Measurements from ENCODE around the gene PSTPIP1. TPM values are rescaled to one million over a fixed set of nuclear protein-coding genes. Genes with fewer than 3 reads are reported as not detected.

PSTPIP1 gene
- total and polyA plus RNA-seq, 2 of the 4 experiments (the other 2 are of a cell fraction), result 0.36 to 1.1 TPM

GRCh38 chr15:76999996-77000395 is 5.1 kb downstream of the PSTPIP1 start:
- CTCF ChIA-PET, result no interaction called here

More at GRCh38 chr15:76999996-77000395, 5.1 kb downstream of the PSTPIP1 start:
- H3K18ac ChIP-seq (ENCODE audit: low read depth, low read length), result no peak overlapping the region
- BruUV-seq (replicated peaks), result no TSS peak
- no peak overlapping the region for H3K4ac ChIP-seq (ENCODE audit: low read depth, low read length)
- WGBS, 2 experiments (ENCODE audit: extremely low coverage in 2 of 2, insufficient read length in 1 of 2), result no CpG with 5 or more reads among the region's 2 CpGs
- H2BK120ac ChIP-seq (ENCODE audit: low read depth, low read length), result no peak overlapping the region
- no peak overlapping the region for H2AFZ ChIP-seq (replicated peaks; ENCODE audit: low read length, poor library complexity)
- peaks cover 8% of the 10 kb centered on the region for H3K4me1 ChIP-seq (ENCODE audit: control insufficient read depth, insufficient read depth, low read length)
- no peak overlapping the region for H2BK5ac ChIP-seq (ENCODE audit: low read depth, low read length, poor library complexity, severe bottlenecking)
- dilution Hi-C loops (cut with HindIII; ENCODE audit: low sequenced_read_pairs, unreplicated experiment) (no loop called here), in situ Hi-C loops (cut with MboI; ENCODE audit: low sequenced_read_pairs) (no loop called here), intact Hi-C loops (cut with micrococcal nuclease) (no loop called here)
- no peak overlapping the region for H2AK5ac ChIP-seq (ENCODE audit: low read depth, low read length)
- no peak overlapping the region for H3K4me2 ChIP-seq (ENCODE audit: low read depth, low read length)
- peaks cover 16% of the 10 kb centered on the region for H3K27me3 ChIP-seq (ENCODE audit: control insufficient read depth, insufficient read depth, low read length)
- H3K9me3 ChIP-seq (ENCODE audit: control insufficient read depth, insufficient read depth, low read length), result no peaks in the 10 kb centered on the region
- no peak for DNase-seq
- no peak overlapping the region for H3K56ac ChIP-seq (ENCODE audit: extremely low read depth, insufficient read depth, low read length)
- H3K9me1 ChIP-seq (ENCODE audit: insufficient read depth, low read length), result peaks cover 3% of the 10 kb centered on the region; the same call in 1 of the 2 replicates
- H4K20me1 ChIP-seq (ENCODE audit: insufficient read depth, low read length), result no peaks in the 10 kb centered on the region
- H4K5ac ChIP-seq (ENCODE audit: low read depth, low read length), result no peak overlapping the region
- TF ChIP-seq MXI1 (IDR thresholded peaks at IDR 0.05; ENCODE audit: borderline replicate concordance, low read depth, low read length), result no peak
- no peak for TF ChIP-seq FOS (IDR thresholded peaks at IDR 0.05; ENCODE audit: low read depth, low read length)
- no peak for TF ChIP-seq RCOR1 (IDR thresholded peaks at IDR 0.05; ENCODE audit: insufficient replicate concordance, low read length)
- no peak for TF ChIP-seq RFX5 (IDR thresholded peaks at IDR 0.05; ENCODE audit: low read depth, low read length)
- TF ChIP-seq, protein P1, sequence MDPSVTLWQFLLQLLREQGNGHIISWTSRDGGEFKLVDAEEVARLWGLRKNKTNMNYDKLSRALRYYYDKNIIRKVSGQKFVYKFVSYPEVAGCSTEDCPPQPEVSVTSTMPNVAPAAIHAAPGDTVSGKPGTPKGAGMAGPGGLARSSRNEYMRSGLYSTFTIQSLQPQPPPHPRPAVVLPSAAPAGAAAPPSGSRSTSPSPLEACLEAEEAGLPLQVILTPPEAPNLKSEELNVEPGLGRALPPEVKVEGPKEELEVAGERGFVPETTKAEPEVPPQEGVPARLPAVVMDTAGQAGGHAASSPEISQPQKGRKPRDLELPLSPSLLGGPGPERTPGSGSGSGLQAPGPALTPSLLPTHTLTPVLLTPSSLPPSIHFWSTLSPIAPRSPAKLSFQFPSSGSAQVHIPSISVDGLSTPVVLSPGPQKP (IDR thresholded peaks at IDR 0.05; ENCODE audit: borderline replicate concordance, low read depth, low read length), result no peak
- H3K79me1 ChIP-seq (ENCODE audit: low read depth in 1 of 2, low read length in 2 of 2), result no peaks in the 10 kb centered on the region
- no peak overlapping the region for H3K27ac ChIP-seq (ENCODE audit: insufficient read depth, low read length)
- no peak overlapping the region for H3K4me3 ChIP-seq (ENCODE audit: insufficient read depth, low read depth, low read length)
- no peak overlapping the region for H4K8ac ChIP-seq (ENCODE audit: low read depth in 2 of 2, low read length in 2 of 2)
- POLR2A ChIA-PET (ENCODE audit: unreplicated experiment), result no interaction called here
- H3K36me3 ChIP-seq (ENCODE audit: control insufficient read depth, insufficient read depth, low read length), result no peaks in the 10 kb centered on the region
- H2AK9ac ChIP-seq (replicated peaks; ENCODE audit: low read depth, low read length, poor library complexity), result no peak overlapping the region
- no peak overlapping the region for H3K23ac ChIP-seq (ENCODE audit: low read depth, low read length)
- H2BK20ac ChIP-seq (ENCODE audit: low read depth, low read length), result no peak overlapping the region
- no peak overlapping the region for H3K9ac ChIP-seq (ENCODE audit: low read depth, low read length)
- H4K91ac ChIP-seq (ENCODE audit: insufficient read depth, low read depth, low read length), result no peak overlapping the region
- no peak overlapping the region for H3K14ac ChIP-seq (replicated peaks; ENCODE audit: low read depth, low read length)
- H2BK15ac ChIP-seq (ENCODE audit: low read depth, low read length), result no peak overlapping the region
- no peak for ATAC-seq (ENCODE audit: low read depth)
